Kidney epithelial cell (primary cell): ENCODE results near the gene SUCNR1. TPM values are rescaled to one million over a fixed set of nuclear protein-coding genes. Genes with fewer than 3 reads are reported as not detected.

Experiments
- DNase-seq: peaks from one replicate; pipeline ENCODE4 v3.0.0-alpha.2; 2010; ENCODE audit warnings: low read depth
- H3K27me3 ChIP-seq: 2 replicates; pipeline ENCODE4 v1.6.0; 2011; ENCODE audit warnings: low read length; ENCODE audit not compliant: control insufficient read depth, insufficient read depth
- H3K36me3 ChIP-seq: 2 replicates; pipeline ENCODE4 v1.5.1; 2011; ENCODE audit warnings: low read length; ENCODE audit not compliant: control insufficient read depth, insufficient read depth
- H3K4me3 ChIP-seq: 2 replicates; pipeline ENCODE4 v1.5.1; 2011; ENCODE audit warnings: low read depth, mild to moderate bottlenecking, control low read depth, low read length
- total RNA-seq: library from RNA; depleted of rRNA; stranded (reverse); fragments of >200 nt; gene quantifications from 2 replicates; pipeline ENCODE4 v1.2.3, GENCODE V29; 2015
- TF ChIP-seq, protein P1 (sequence below): IDR thresholded peaks from 2 replicates; pipeline ENCODE4 v1.5.1; 2011; ENCODE audit warnings: mild to moderate bottlenecking, moderate library complexity, low read length, control low read depth, inconsistent platforms; ENCODE audit not compliant: insufficient read depth, poor library complexity, severe bottlenecking

SUCNR1 gene
- total RNA-seq, 1 donor from 2014 or later, result 0.08 TPM

DNA sequence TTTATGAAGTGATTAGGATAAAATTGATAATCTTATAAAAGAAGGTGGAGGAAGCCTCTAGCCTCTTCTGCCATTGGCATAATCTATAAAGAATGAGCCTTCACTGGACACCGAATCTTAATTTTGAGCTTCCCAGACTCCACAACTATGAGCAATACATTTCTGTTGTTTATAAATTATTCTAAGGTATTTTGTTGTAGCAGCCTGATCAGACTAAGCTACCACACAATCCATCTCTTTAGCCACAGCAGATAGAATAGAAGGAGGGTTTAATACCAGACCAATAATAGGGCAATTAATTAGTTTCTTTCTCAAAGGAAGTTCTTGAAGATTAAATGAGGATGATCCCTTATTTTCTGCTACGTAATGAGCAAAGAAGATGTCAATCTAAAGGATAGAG is 33.3 kb downstream of the SUCNR1 start:
- no peak for DNase-seq
- TF ChIP-seq, protein P1, sequence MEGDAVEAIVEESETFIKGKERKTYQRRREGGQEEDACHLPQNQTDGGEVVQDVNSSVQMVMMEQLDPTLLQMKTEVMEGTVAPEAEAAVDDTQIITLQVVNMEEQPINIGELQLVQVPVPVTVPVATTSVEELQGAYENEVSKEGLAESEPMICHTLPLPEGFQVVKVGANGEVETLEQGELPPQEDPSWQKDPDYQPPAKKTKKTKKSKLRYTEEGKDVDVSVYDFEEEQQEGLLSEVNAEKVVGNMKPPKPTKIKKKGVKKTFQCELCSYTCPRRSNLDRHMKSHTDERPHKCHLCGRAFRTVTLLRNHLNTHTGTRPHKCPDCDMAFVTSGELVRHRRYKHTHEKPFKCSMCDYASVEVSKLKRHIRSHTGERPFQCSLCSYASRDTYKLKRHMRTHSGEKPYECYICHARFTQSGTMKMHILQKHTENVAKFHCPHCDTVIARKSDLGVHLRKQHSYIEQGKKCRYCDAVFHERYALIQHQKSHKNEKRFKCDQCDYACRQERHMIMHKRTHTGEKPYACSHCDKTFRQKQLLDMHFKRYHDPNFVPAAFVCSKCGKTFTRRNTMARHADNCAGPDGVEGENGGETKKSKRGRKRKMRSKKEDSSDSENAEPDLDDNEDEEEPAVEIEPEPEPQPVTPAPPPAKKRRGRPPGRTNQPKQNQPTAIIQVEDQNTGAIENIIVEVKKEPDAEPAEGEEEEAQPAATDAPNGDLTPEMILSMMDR, result no peak
- H3K4me3 ChIP-seq, result no peak overlapping the region
- no peaks in the 10 kb centered on the region for H3K36me3 ChIP-seq
- H3K27me3 ChIP-seq, result no peaks in the 10 kb centered on the region

GRCh38 chr3:151908399-151908798 is 35.0 kb downstream of the SUCNR1 start:
- no peak for DNase-seq
- Histone ChIP-seq H3K36me3 (no peaks in the 10 kb centered on the region), H3K4me3 (no peak overlapping the region), H3K27me3 (no peaks in the 10 kb centered on the region)
- TF ChIP-seq, protein P1, result no peak

DNA sequence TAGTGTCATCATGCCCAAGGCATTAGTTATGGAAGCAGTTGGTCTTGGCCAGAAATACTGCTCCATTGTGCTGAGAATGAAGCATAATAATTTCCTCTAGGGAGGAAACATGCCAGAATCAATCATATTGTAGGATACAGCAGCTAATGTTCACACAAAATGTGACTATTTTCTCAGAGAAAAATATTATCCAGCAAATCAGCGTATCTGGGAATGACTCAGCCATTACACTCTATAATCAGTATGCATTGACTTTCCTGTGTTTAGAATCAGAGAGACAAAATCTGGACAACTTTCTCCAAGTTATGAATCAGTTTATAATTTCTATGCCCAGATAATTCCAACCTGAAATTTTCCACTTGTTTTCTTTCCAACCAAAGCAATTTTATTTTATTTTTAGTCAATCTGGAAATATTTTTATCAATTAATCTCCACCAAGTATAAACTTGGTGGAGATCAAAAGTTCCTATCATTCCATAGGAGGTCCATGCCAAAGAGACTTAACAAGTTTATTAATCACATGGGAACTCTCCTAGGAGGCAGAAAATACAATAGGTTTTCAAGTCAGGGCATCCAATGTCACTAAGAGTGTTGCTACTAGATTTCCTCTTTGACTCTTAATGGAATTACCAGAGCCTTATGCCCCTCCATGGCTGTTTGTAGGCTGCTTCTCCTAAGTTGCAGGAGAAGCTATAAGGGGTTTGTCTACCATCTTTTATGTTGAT is 36.4 kb downstream of the SUCNR1 start:
- Histone ChIP-seq H3K36me3 (no peaks in the 10 kb centered on the region), H3K4me3 (no peak overlapping the region), H3K27me3 (no peaks in the 10 kb centered on the region)
- TF ChIP-seq, protein P1, result no peak
- no peak for DNase-seq

DNA sequence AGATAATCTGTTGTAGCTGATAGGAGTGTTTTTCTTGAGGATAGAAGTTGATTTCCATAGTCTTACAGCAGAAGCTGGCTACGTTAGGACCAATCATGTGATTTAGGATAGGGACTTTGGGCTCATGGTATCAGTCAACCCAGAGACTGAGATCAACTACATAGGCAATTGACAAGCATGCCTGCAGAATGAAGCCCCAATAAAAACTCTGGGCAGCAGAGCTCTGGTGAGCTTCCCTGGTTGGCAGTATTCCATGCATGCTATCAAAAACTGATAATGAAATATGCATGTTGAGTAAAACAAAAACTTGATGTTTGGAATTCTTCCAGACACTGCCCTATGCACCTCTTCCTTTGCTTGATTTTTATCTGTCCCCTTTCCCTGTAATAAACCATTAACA is 38.0 kb downstream of the SUCNR1 start:
- H3K4me3 ChIP-seq, result no peak overlapping the region
- no peak for DNase-seq
- H3K27me3 ChIP-seq, result no peaks in the 10 kb centered on the region
- TF ChIP-seq, protein P1, result no peak
- no peaks in the 10 kb centered on the region for H3K36me3 ChIP-seq

GRCh38 chr3:151912028-151912427 is 38.6 kb downstream of the SUCNR1 start:
- no peaks in the 10 kb centered on the region for H3K27me3 ChIP-seq
- no peaks in the 10 kb centered on the region for H3K36me3 ChIP-seq
- no peak for DNase-seq
- TF ChIP-seq, protein P1, result no peak
- H3K4me3 ChIP-seq, result no peak overlapping the region

GRCh38 chr3:151916781-151917180 is 43.3 kb downstream of the SUCNR1 start:
- Histone ChIP-seq H3K4me3 (no peak overlapping the region), H3K36me3 (no peaks in the 10 kb centered on the region), H3K27me3 (no peaks in the 10 kb centered on the region)
- DNase-seq, result no peak
- TF ChIP-seq, protein P1, result no peak
